Ascending aorta (tissue), 2 donors: ENCODE results near the gene OR8B12. TPM values are rescaled to one million over a fixed set of nuclear protein-coding genes. Genes with fewer than 3 reads are reported as not detected.
"Not testable (repeated sequence)": the region's sequence is repeated elsewhere in the genome, so short reads cannot be mapped to it uniquely, and the experiment has no call there.

Source experiments
- DNase-seq, 2 donors: peaks; one replicate each; pipeline ENCODE4 v3.0.0-alpha.2; 2019; ENCODE audit warnings: low spot score in 2 of 2
- H3K27ac ChIP-seq, 2 donors: fragments of 200-600 bp; sonication (generic); one replicate each; pipeline ENCODE4 v1.5.1; 2016 to 2017; ENCODE audit warnings: mild to moderate bottlenecking in 1 of 2
- H3K27me3 ChIP-seq: fragments of 200-600 bp; sonication (generic); one replicate; pipeline ENCODE4 v1.5.1; 2017
- H3K36me3 ChIP-seq, 2 donors: fragments of 200-600 bp; sonication (generic); one replicate each; pipeline ENCODE4 v1.5.1; 2016
- H3K4me1 ChIP-seq, 2 donors: fragments of 200-600 bp; sonication (generic); one replicate each; pipeline ENCODE4 v1.5.1; 2016 to 2017; ENCODE audit warnings: mild to moderate bottlenecking in 1 of 2
- H3K4me3 ChIP-seq, 2 donors: fragments of 200-600 bp; sonication (generic); one replicate each; pipeline ENCODE4 v1.5.1; 2016 to 2017; ENCODE audit warnings: mild to moderate bottlenecking in 1 of 2
- H3K9me3 ChIP-seq, 2 donors: fragments of 200-600 bp; sonication (generic); one replicate each; pipeline ENCODE4 v1.5.1; 2016
- intact Hi-C: fragments of 100-400 bp; cut with DNase I; formaldehyde crosslinking; loops from one replicate; pipeline ENCODE4 v1.15.1; 2023
- total RNA-seq: library from RNA; depleted of rRNA; stranded (reverse); fragments of >200 nt; gene quantifications from one replicate; pipeline ENCODE4 v1.1.0, GENCODE V29; 2016
- TF ChIP-seq, protein P1 (sequence below), 3 experiments: fragments of 200-600 bp in 2 of 3; fragments of 450-650 bp in 1 of 3; sonication (generic) in 2 of 3; IDR thresholded peaks; one replicate each; pipeline ENCODE4 v1.5.1; 2016 to 2019; ENCODE audit warnings: antibody characterized with exemption in 3 of 3, mild to moderate bottlenecking in 1 of 3, moderate library complexity in 1 of 3

OR8B12 gene
- total RNA-seq, 1 donor from 2014 or later: not detected

DNA sequence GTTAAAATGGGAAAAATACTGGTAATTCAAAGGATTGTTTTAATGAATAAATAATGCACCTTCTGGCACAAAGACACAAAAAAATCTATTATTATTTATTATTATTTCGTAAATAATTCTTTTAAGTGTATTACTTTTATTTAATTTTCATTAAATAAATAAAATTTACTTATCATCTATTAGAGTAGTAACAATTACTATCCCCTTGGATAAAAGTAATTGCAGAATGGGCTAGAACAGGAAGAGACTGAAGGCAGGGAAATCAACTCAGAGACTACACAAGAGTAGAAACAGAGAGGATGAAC, 23.0 kb downstream of the OR8B12 start:
- Histone ChIP-seq H3K27ac (no peak overlapping the region), H3K4me1 (no peaks in the 10 kb centered on the region), H3K4me3 (no peak overlapping the region), H3K27me3 (no peaks in the 10 kb centered on the region), H3K36me3 (no peaks in the 10 kb centered on the region), H3K9me3 (no peaks in the 10 kb centered on the region)
- intact Hi-C loops: no loop called here
- DNase-seq: no peak
- TF ChIP-seq, protein P1, sequence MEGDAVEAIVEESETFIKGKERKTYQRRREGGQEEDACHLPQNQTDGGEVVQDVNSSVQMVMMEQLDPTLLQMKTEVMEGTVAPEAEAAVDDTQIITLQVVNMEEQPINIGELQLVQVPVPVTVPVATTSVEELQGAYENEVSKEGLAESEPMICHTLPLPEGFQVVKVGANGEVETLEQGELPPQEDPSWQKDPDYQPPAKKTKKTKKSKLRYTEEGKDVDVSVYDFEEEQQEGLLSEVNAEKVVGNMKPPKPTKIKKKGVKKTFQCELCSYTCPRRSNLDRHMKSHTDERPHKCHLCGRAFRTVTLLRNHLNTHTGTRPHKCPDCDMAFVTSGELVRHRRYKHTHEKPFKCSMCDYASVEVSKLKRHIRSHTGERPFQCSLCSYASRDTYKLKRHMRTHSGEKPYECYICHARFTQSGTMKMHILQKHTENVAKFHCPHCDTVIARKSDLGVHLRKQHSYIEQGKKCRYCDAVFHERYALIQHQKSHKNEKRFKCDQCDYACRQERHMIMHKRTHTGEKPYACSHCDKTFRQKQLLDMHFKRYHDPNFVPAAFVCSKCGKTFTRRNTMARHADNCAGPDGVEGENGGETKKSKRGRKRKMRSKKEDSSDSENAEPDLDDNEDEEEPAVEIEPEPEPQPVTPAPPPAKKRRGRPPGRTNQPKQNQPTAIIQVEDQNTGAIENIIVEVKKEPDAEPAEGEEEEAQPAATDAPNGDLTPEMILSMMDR (IDR thresholded peaks at IDR 0.05): no peak

DNA sequence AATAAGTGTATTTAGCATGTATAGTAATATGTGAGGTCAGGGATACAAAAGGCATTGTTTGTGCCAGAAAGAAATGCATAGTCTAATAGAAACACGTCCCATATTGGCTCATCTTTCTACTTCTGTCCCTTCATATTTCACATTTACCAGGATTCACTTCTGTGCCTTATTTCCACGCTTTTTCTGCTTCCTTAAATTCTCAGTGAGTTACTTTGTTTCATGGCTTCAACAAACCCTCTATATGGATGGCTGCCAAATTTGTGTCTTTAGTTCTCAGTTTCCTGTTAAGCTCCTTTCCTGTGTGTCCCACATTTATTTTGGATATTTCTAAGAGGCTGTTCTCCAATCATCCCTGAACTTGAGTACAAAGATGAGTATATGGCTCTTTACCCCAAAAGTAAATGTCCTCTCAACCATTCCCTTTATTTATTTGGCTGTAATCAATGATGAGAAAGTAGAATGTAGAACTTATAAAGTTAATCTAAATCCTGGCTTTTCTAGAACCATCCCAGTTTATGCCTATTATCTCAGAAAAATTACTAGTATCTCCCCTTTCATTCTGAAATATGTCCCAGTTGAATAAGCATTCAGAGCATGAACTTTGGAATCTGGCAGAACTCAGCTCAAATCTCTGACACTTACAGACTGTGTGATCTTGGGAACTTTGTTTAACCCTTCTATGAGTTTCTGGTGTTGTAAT, 23.5 kb downstream of the OR8B12 start:
- H3K4me3 ChIP-seq: no peak overlapping the region
- no peaks in the 10 kb centered on the region for H3K27me3 ChIP-seq
- intact Hi-C loops: no loop called here
- DNase-seq: no peak
- H3K9me3 ChIP-seq: no peaks in the 10 kb centered on the region
- no peak overlapping the region for H3K27ac ChIP-seq
- TF ChIP-seq, protein P1 (IDR thresholded peaks at IDR 0.05): no peak
- H3K4me1 ChIP-seq: no peaks in the 10 kb centered on the region
- no peaks in the 10 kb centered on the region for H3K36me3 ChIP-seq

DNA sequence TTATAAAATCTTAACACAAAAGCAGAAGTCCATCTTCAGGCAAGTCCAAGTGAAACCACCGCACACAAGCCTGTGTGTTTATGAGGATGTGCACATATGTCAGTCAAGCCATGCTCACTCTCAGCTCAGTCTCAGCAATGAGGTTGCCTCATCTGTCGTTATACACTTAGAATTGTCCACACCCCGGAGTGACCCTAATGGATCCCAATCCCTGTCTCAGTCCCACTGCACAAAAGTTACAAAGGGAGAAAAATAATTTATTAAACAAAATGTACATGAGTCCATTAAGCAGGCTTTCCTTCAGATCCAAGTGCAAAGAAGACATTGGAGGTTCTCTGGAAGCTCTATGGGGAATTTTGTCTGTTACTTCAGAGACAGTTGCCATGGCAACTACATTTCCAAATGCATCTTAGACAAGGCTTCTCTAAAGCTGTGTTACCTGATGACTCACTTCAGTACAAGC, 24.4 kb downstream of the OR8B12 start:
- no peak for DNase-seq
- TF ChIP-seq, protein P1 (IDR thresholded peaks at IDR 0.05): no peak
- H3K27me3 ChIP-seq: no peaks in the 10 kb centered on the region
- no peak overlapping the region for H3K27ac ChIP-seq
- no peak overlapping the region for H3K4me3 ChIP-seq
- intact Hi-C loops: no loop called here
- H3K9me3 ChIP-seq: no peaks in the 10 kb centered on the region
- H3K36me3 ChIP-seq: no peaks in the 10 kb centered on the region
- H3K4me1 ChIP-seq: no peaks in the 10 kb centered on the region

DNA sequence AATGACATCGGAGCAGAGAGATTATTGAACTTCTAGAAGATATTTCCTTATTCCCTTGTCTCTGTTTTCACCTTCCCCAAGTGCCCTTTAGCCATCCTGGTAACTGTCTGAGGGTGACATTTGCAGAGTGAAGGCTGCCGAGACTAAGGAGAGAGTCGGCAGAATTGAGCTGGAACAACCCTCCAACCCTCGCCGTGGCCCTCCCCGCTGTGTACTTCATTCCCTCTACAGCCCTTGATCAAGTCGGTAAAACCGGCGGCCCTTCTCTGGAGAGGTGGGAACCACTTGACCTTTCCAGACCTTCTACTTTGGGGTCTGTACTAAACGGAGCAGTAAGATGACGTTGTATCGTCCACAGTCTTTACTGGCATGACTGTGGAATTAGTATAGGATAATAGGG, 26.1 kb downstream of the OR8B12 start:
- H3K4me1 ChIP-seq: no peaks in the 10 kb centered on the region
- H3K9me3 ChIP-seq: no peaks in the 10 kb centered on the region
- no peaks in the 10 kb centered on the region for H3K36me3 ChIP-seq
- H3K27ac ChIP-seq: no peak overlapping the region
- intact Hi-C loops: no loop called here
- TF ChIP-seq, protein P1 (IDR thresholded peaks at IDR 0.05): no peak
- no peak overlapping the region for H3K4me3 ChIP-seq
- DNase-seq: no peak
- H3K27me3 ChIP-seq: no peaks in the 10 kb centered on the region

DNA sequence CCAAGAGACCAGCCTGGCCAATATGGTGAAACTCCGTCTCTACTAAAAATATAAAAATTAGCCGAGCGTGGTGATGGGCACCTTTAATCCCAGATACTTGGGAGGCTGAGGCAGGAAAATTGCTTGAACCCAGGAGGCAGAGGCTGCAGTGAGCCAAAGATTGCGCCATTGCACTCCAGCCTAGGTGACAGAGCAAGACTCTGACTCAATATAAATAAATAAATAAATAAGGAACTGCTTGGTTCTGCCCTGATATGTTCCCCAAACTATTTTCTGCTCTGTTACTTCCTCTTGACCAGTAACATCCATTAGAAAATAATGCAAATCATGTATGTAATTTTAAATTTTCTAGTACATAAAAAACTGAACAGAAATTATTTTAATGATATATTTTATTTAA, 28.8 kb downstream of the OR8B12 start:
- intact Hi-C loops: not testable (repeated sequence)

DNA sequence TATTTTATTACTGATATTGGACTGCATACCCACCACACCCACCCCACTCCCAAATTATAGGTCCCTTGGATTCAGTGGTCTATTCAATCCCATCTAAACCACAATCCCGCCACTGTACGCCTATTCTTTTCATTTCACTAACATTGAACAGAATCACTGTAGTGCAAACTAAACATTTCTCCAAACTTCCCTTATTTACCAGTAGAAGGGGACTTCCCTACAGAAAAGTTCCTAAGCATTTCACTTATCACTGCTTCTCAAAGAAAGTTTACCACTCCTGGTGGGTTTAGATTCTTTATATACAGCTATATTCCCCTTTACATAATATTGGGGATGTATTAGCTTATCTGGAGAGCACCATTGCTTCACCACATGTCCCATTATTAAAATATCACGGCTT, 29.3 kb downstream of the OR8B12 start:
- DNase-seq: no peak
- no peaks in the 10 kb centered on the region for H3K36me3 ChIP-seq
- H3K9me3 ChIP-seq: no peaks in the 10 kb centered on the region
- no peaks in the 10 kb centered on the region for H3K4me1 ChIP-seq
- TF ChIP-seq, protein P1 (IDR thresholded peaks at IDR 0.05): no peak
- no peak overlapping the region for H3K4me3 ChIP-seq
- no peaks in the 10 kb centered on the region for H3K27me3 ChIP-seq
- H3K27ac ChIP-seq: no peak overlapping the region
- intact Hi-C loops: no loop called here

More for the DNA sequence above, 28.8 kb downstream of the OR8B12 start:
- not testable (repeated sequence) for DNase-seq, H3K4me3 ChIP-seq, H3K4me1 ChIP-seq, H3K9me3 ChIP-seq, H3K27ac ChIP-seq, H3K27me3 ChIP-seq, H3K36me3 ChIP-seq
